Endothelial cell (in vitro differentiated cells): ENCODE measurements around the gene MEF2D. TPM values are rescaled to one million over a fixed set of nuclear protein-coding genes. Genes with fewer than 3 reads are reported as not detected.

Experiments used
- DNase-seq: peaks from one replicate; pipeline ENCODE4 v3.0.0; 2021; ENCODE audit warnings: low spot score
- H3K27ac Mint-ChIP-seq: one replicate; pipeline ENCODE4 v1.8.0; 2021; ENCODE audit warnings: mixed read lengths, inconsistent platforms; ENCODE audit not compliant: unreplicated experiment
- H3K27me3 Mint-ChIP-seq: one replicate; pipeline ENCODE4 v1.8.0; 2021; ENCODE audit warnings: mild to moderate bottlenecking, moderate library complexity, mixed read lengths, inconsistent platforms; ENCODE audit not compliant: unreplicated experiment
- H3K36me3 Mint-ChIP-seq: one replicate; pipeline ENCODE4 v1.8.0; 2021; ENCODE audit warnings: mild to moderate bottlenecking, low read depth, mixed read lengths, inconsistent platforms; ENCODE audit not compliant: unreplicated experiment
- H3K4me1 Mint-ChIP-seq: one replicate; pipeline ENCODE4 v1.8.0; 2021; ENCODE audit warnings: mild to moderate bottlenecking, mixed read lengths, inconsistent platforms; ENCODE audit not compliant: unreplicated experiment
- H3K4me3 Mint-ChIP-seq: one replicate; pipeline ENCODE4 v1.8.0; 2021; ENCODE audit warnings: mild to moderate bottlenecking, mixed read lengths, inconsistent platforms; ENCODE audit not compliant: unreplicated experiment
- H3K9me3 Mint-ChIP-seq: one replicate; pipeline ENCODE4 v1.8.0; 2021; ENCODE audit warnings: mixed read lengths, inconsistent platforms; ENCODE audit not compliant: unreplicated experiment
- CTCF ChIP-seq: fragments of 200-600 bp; sonication (generic); IDR thresholded peaks from one replicate; pipeline ENCODE4 v1.5.0; 2021; ENCODE audit warnings: antibody characterized with exemption; ENCODE audit not compliant: unreplicated experiment
- total RNA-seq: library from RNA; stranded (reverse); fragmentation: NEBNext Ultra II Directional; extraction: Animal tissue kit (Norgen Biotek cat#: 25700); gene quantifications from one replicate; pipeline ENCODE4 v1.2.1, GENCODE V29; 2021; ENCODE audit not compliant: unreplicated experiment

The MEF2D gene
- total RNA-seq, 1 donor from 2014 or later = 45.2 TPM

- Mint-ChIP-seq H3K27ac (no peak overlapping the region), H3K27me3 (peaks cover 2% of the 10 kb centered on the region), H3K4me3 (no peak overlapping the region), H3K9me3 (no peaks in the 10 kb centered on the region), H3K36me3 (peaks cover 3% of the 10 kb centered on the region), H3K4me1 (peaks cover 40% of the 10 kb centered on the region)
- no peak for DNase-seq
- TF ChIP-seq CTCF = no peak
These were observed 5.9 kb upstream of the MEF2D start for GRCh38 chr1:156506450-156506849.

- Mint-ChIP-seq H3K36me3 (peaks cover 3% of the 10 kb centered on the region), H3K9me3 (no peaks in the 10 kb centered on the region), H3K4me3 (peak overlapping the region; percentile 74), H3K27ac (peak overlapping the region; percentile 90), H3K4me1 (peaks cover 41% of the 10 kb centered on the region), H3K27me3 (peaks cover 2% of the 10 kb centered on the region)
- no peak for DNase-seq
- no peak for TF ChIP-seq CTCF
These were observed 5.2 kb upstream of the MEF2D start for GRCh38 chr1:156505679-156506298.

- H3K36me3 Mint-ChIP-seq = peaks cover 3% of the 10 kb centered on the region
- H3K27me3 Mint-ChIP-seq = peaks cover 3% of the 10 kb centered on the region
- H3K4me3 Mint-ChIP-seq = peak overlapping the region; percentile 74
- no peaks in the 10 kb centered on the region for H3K9me3 Mint-ChIP-seq
- peak; percentile 87 for DNase-seq
- no peak for TF ChIP-seq CTCF
- peak overlapping the region; percentile 97 for H3K27ac Mint-ChIP-seq
- peaks cover 41% of the 10 kb centered on the region for H3K4me1 Mint-ChIP-seq
These were observed 4.5 kb upstream of the MEF2D start for GRCh38 chr1:156504821-156505678.

- DNase-seq = no peak
- Mint-ChIP-seq H3K27ac (peak overlapping the region; percentile 97), H3K4me1 (peaks cover 41% of the 10 kb centered on the region), H3K4me3 (peak overlapping the region; percentile 74), H3K27me3 (peaks cover 3% of the 10 kb centered on the region), H3K36me3 (peaks cover 3% of the 10 kb centered on the region), H3K9me3 (no peaks in the 10 kb centered on the region)
- no peak for TF ChIP-seq CTCF
These were observed 3.9 kb upstream of the MEF2D start for GRCh38 chr1:156504438-156504813.
